H1 (cell line): ENCODE results near the gene OTC. TPM values are rescaled to one million over a fixed set of nuclear protein-coding genes. Genes with fewer than 3 reads are reported as not detected.

Source experiments
- CTCF ChIA-PET: fragments of 300-600 bp; sonication (Branson Sonifier 250); formaldehyde crosslinking; loops from one replicate; lab custom pipeline; 2021; ENCODE audit not compliant: partially characterized antibody; lab: Charles Lee
- POLR2A ChIA-PET: fragments of 300-600 bp; sonication (Branson Sonifier 250); formaldehyde crosslinking; loops from one replicate; lab custom pipeline; 2021; ENCODE audit warnings: inconsistent platforms; ENCODE audit not compliant: partially characterized antibody; lab: Charles Lee
- DNase-seq, 2 experiments: peaks; one replicate each; pipeline versions ENCODE4 v3.0.0 to v3.0.0-alpha.2; 2010 to 2022; ENCODE audit warnings: low spot score in 2 of 2, low read depth in 1 of 2, mixed read lengths in 1 of 2
- FAIRE-seq: peaks from 2 replicates; lab custom pipeline; 2011; peaks lifted over from hg19 to GRCh38; lab: Jason Lieb, UNC
- H2AFZ ChIP-seq: 2 replicates; pipeline ENCODE4 v1.8.1; 2012; ENCODE audit warnings: low read length, inconsistent platforms
- H2AK5ac ChIP-seq: 2 replicates; pipeline ENCODE4 v1.6.1; 2013; ENCODE audit warnings: low read depth, low read length
- H2BK120ac ChIP-seq: replicated peaks from 2 replicates; pipeline ENCODE3; 2013; ENCODE audit warnings: low read depth, low read length, inconsistent platforms
- H2BK12ac ChIP-seq: 2 replicates; pipeline ENCODE4 v1.6.1; 2013; ENCODE audit warnings: low read depth, low read length
- H2BK15ac ChIP-seq: 2 replicates; pipeline ENCODE4 v1.6.1; 2013; ENCODE audit warnings: low read length
- H2BK20ac ChIP-seq: 2 replicates; pipeline ENCODE4 v1.6.1; 2013; ENCODE audit warnings: low read length
- H2BK5ac ChIP-seq: 2 replicates; pipeline ENCODE4 v1.6.1; 2013; ENCODE audit warnings: low read depth, low read length
- H3K14ac ChIP-seq: 2 replicates; pipeline ENCODE4 v1.6.1; 2013; ENCODE audit warnings: inconsistent platforms; ENCODE audit not compliant: insufficient read length
- H3K18ac ChIP-seq: 2 replicates; pipeline ENCODE4 v1.6.1; 2013; ENCODE audit warnings: low read length; ENCODE audit errors: extremely low read depth
- H3K23ac ChIP-seq: 2 replicates; pipeline ENCODE4 v1.6.1; 2013; ENCODE audit warnings: inconsistent platforms; ENCODE audit not compliant: insufficient read length
- H3K23me2 ChIP-seq: 2 replicates; pipeline ENCODE4 v1.6.1; 2013; ENCODE audit warnings: low read depth, low read length
- H3K27ac ChIP-seq: 2 replicates; pipeline ENCODE4 v1.6.1; 2011; ENCODE audit warnings: low read depth, low read length, inconsistent platforms
- H3K27me3 ChIP-seq, 4 experiments: replicated peaks in 1 of 4; 1 replicate in 1 of 4; 2 replicates in 3 of 4; pipeline versions ENCODE4 v1.6.1 to v1.8.1; 2011 to 2013; ENCODE audit warnings: low read length in 3 of 4, mild to moderate bottlenecking in 3 of 4, inconsistent platforms in 2 of 4, mixed read lengths in 2 of 4, moderate library complexity in 1 of 4; ENCODE audit not compliant: control insufficient read depth in 3 of 4, insufficient read depth in 3 of 4; ENCODE audit errors: extremely low read depth in 1 of 4
- H3K36me3 ChIP-seq, 4 experiments: 2 replicates each; pipeline versions ENCODE4 v1.6.1 to v1.8.1; 2011 to 2013; ENCODE audit warnings: mild to moderate bottlenecking in 4 of 4, low read length in 3 of 4, moderate library complexity in 2 of 4, control low read depth in 1 of 4, inconsistent platforms in 1 of 4; ENCODE audit not compliant: insufficient read depth in 4 of 4, control insufficient read depth in 2 of 4
- H3K4ac ChIP-seq: replicated peaks from 2 replicates; pipeline ENCODE3; 2013; ENCODE audit warnings: low read length, low read depth, mixed read lengths, inconsistent platforms; ENCODE audit not compliant: insufficient read length
- H3K4me1 ChIP-seq, 4 experiments: replicated peaks in 1 of 4; 1 replicate in 1 of 4; 2 replicates in 3 of 4; pipeline versions ENCODE4 v1.6.1 to v1.8.1; 2011 to 2013; ENCODE audit warnings: low read length in 3 of 4, inconsistent platforms in 2 of 4, mixed read lengths in 1 of 4; ENCODE audit not compliant: insufficient read depth in 4 of 4, control insufficient read depth in 3 of 4
- H3K4me2 ChIP-seq, 2 experiments: 2 replicates each; pipeline versions ENCODE4 v1.6.1 to v1.8.1; 2011 to 2013; ENCODE audit warnings: low read depth in 2 of 2, low read length in 2 of 2, control low read depth in 1 of 2, inconsistent platforms in 1 of 2, mild to moderate bottlenecking in 1 of 2; ENCODE audit not compliant: insufficient read depth in 1 of 2
- H3K4me3 ChIP-seq, 4 experiments: fragments of 200-600, 300-600 bp in 1 of 4; sonication (generic), shearing (Covaris generic), sonication (Bioruptor Twin) in 1 of 4; 2 replicates each; pipeline versions ENCODE4 v1.5.1 to v1.8.1; 2011 to 2016; ENCODE audit warnings: low read length in 4 of 4, low read depth in 3 of 4, control low read depth in 2 of 4, inconsistent platforms in 2 of 4, mild to moderate bottlenecking in 2 of 4, mixed read lengths in 1 of 4, moderate library complexity in 1 of 4; ENCODE audit not compliant: insufficient read depth in 2 of 4; ENCODE audit errors: extremely low read depth in 1 of 4
- H3K56ac ChIP-seq: replicated peaks from 2 replicates; pipeline ENCODE3; 2013; ENCODE audit warnings: low read depth, mild to moderate bottlenecking, mixed read lengths, low read length, inconsistent platforms; ENCODE audit not compliant: insufficient read length
- H3K79me1 ChIP-seq: 2 replicates; pipeline ENCODE4 v1.6.1; 2013; ENCODE audit warnings: low read depth, low read length, control low read depth
- H3K79me2 ChIP-seq, 2 experiments: 2 replicates each; pipeline versions ENCODE4 v1.6.1 to v1.8.1; 2012 to 2013; ENCODE audit warnings: low read length in 2 of 2, mild to moderate bottlenecking in 2 of 2, inconsistent platforms in 1 of 2; ENCODE audit not compliant: insufficient read depth in 2 of 2, control insufficient read depth in 1 of 2
- H3K9ac ChIP-seq, 4 experiments: replicated peaks in 1 of 4; 1 replicate in 1 of 4; 2 replicates in 3 of 4; pipeline versions ENCODE4 v1.6.1 to v1.8.1; 2011 to 2013; ENCODE audit warnings: low read depth in 3 of 4, low read length in 3 of 4, control low read depth in 2 of 4, mild to moderate bottlenecking in 2 of 4, moderate library complexity in 2 of 4, inconsistent platforms in 1 of 4; ENCODE audit errors: extremely low read depth in 1 of 4
- H3K9me3 ChIP-seq, 2 experiments: 2 replicates each; pipeline versions ENCODE4 v1.6.1 to v1.8.1; 2012 to 2013; ENCODE audit warnings: mild to moderate bottlenecking in 2 of 2, moderate library complexity in 2 of 2, control low read depth in 1 of 2, inconsistent platforms in 1 of 2, low read depth in 1 of 2, low read length in 1 of 2, mixed read lengths in 1 of 2; ENCODE audit not compliant: insufficient read depth in 2 of 2
- H4K20me1 ChIP-seq, 2 experiments: replicated peaks in 1 of 2; 2 replicates each; pipeline versions ENCODE3 to v1.8.1; 2011 to 2013; ENCODE audit warnings: inconsistent platforms in 2 of 2, low read length in 2 of 2, mild to moderate bottlenecking in 1 of 2; ENCODE audit not compliant: insufficient read depth in 2 of 2, control insufficient read depth in 1 of 2
- H4K5ac ChIP-seq: 2 replicates; pipeline ENCODE4 v1.6.1; 2013; ENCODE audit warnings: low read length, low read depth, mixed read lengths, inconsistent platforms; ENCODE audit not compliant: insufficient read length
- H4K8ac ChIP-seq: 2 replicates; pipeline ENCODE4 v1.8.0; 2013; ENCODE audit warnings: mild to moderate bottlenecking, moderate library complexity, low read length, inconsistent platforms; ENCODE audit not compliant: insufficient read depth; ENCODE audit errors: extremely low read depth
- H4K91ac ChIP-seq: replicated peaks from 2 replicates; pipeline ENCODE3; 2013; ENCODE audit warnings: low read length, mixed read lengths, inconsistent platforms; ENCODE audit not compliant: insufficient read length
- BRCA1 ChIP-seq: IDR thresholded peaks from 2 replicates; pipeline ENCODE4 v1.6.1; 2012; ENCODE audit warnings: low read depth, low read length, improper control_type of control experiment
- CBX5 ChIP-seq: fragments of 300-800, 300-1000 bp; sonication (generic); IDR thresholded peaks from 2 replicates; pipeline ENCODE4 v1.7.1; 2016; ENCODE audit warnings: antibody characterized with exemption, low read length, low read depth
- CBX8 ChIP-seq: fragments of 300-800, 300-1000 bp; sonication (generic); IDR thresholded peaks from 2 replicates; pipeline ENCODE4 v1.7.1; 2016; ENCODE audit warnings: low read depth, low read length, borderline replicate concordance
- CHD1 ChIP-seq: IDR thresholded peaks from 2 replicates; pipeline ENCODE4 v1.6.1; 2012; ENCODE audit warnings: low read depth, low read length, improper control_type of control experiment
- E2F6 ChIP-seq: IDR thresholded peaks from 2 replicates; pipeline ENCODE4 v1.6.1; 2012; ENCODE audit warnings: inconsistent platforms
- SIX5 ChIP-seq: IDR thresholded peaks from 2 replicates; pipeline ENCODE4 v1.6.1; 2011; ENCODE audit warnings: mild to moderate bottlenecking, low read depth, low read length
- TBP ChIP-seq: IDR thresholded peaks from 2 replicates; pipeline ENCODE4 v1.6.1; 2011; ENCODE audit warnings: low read depth, low read length, improper control_type of control experiment
- WGBS, 2 experiments: shearing (Covaris generic) in 1 of 2; methylation state at CpG; one replicate each; pipeline versions ENCODE4 v1.1.6 to v1.1.7; 2013 to 2015; ENCODE audit warnings: low lambda C conversion rate in 2 of 2, mixed read lengths in 2 of 2, inconsistent platforms in 1 of 2, low coverage in 1 of 2, missing lambda C conversion rate in 1 of 2; ENCODE audit not compliant: insufficient replicate concordance in 2 of 2, insufficient coverage in 1 of 2, insufficient read length in 1 of 2; ENCODE audit errors: extremely low coverage in 1 of 2, missing lambda C conversion rate in 1 of 2; 5-methylcytosine and 5-hydroxymethylcytosine counted together
- polyA plus RNA-seq, 7 experiments: library from polyadenylated mRNA; depleted of rRNA in 3 of 7; stranded (reverse) in 5 of 7; unstranded in 2 of 7; fragments of >200 nt in 5 of 7; fragments of 200-250 nt in 2 of 7; gene quantifications; 1 replicate in 5 of 7; 2 replicates in 1 of 7; 4 replicates in 1 of 7; pipeline versions ENCODE4 v1.2.1 to v1.2.3, GENCODE V29; 2011 to 2013; ENCODE audit warnings: missing spikeins in 2 of 7, mixed read lengths in 2 of 7
- total RNA-seq: library from RNA; stranded (reverse); fragmentation: NEBNext Ultra II Directional; extraction: Animal tissue kit (Norgen Biotek cat#: 25700); gene quantifications from 2 replicates; pipeline ENCODE4 v1.2.1, GENCODE V29; 2021

The OTC gene
- total and polyA plus RNA-seq, 2 of the 8 experiments (the other 6 are each of a cell fraction or from before 2014, with no cell fraction given) = not detected

DNA sequence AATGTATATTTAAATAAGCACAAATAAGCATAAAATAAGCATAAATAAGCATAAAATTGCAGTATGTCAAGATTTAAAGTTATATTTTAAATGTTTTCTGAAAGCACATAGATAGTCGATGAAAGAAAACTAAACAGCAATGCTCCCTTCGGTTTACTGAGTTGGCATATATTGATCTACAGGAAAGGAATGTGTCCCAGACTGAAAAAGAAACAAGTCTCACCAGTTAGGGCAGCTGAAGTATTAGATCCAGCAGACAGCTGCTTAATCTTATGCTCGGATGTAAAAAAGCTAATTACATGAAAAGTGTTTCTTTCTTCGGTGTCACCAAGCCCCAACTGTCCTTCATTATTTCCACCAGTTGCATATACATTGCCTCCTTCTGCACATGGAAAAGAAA is 33.8 kb upstream of the OTC start:
- H3K18ac ChIP-seq = no peak overlapping the region
- no peak overlapping the region for H3K9ac ChIP-seq
- no peaks in the 10 kb centered on the region for H3K27me3 ChIP-seq
- H3K4me3 ChIP-seq = no peak overlapping the region
- H2BK5ac ChIP-seq = no peak overlapping the region
- no peaks in the 10 kb centered on the region for H4K20me1 ChIP-seq
- H3K23ac ChIP-seq = no peak overlapping the region
- no peak overlapping the region for H4K5ac ChIP-seq
- no peak overlapping the region for H2AFZ ChIP-seq
- peaks cover 0 to 3% (median 0%) of the 10 kb centered on the region in 4 experiments; a peak in 2 of 8 replicates for H3K36me3 ChIP-seq
- H2BK120ac ChIP-seq = no peak overlapping the region
- no peaks in the 10 kb centered on the region for H3K79me1 ChIP-seq
- no peaks in the 10 kb centered on the region for H3K23me2 ChIP-seq
- H3K4ac ChIP-seq = no peak overlapping the region
- POLR2A ChIA-PET = no interaction called here
- H3K27ac ChIP-seq = no peak overlapping the region
- H4K8ac ChIP-seq = no peak overlapping the region
- no peak overlapping the region for H2AK5ac ChIP-seq
- H3K9me3 ChIP-seq = no peaks in the 10 kb centered on the region
- CTCF ChIA-PET = no interaction called here
- no peak for FAIRE-seq
- H2BK20ac ChIP-seq = no peak overlapping the region
- no peak for DNase-seq
- H4K91ac ChIP-seq = no peak overlapping the region
- no peak overlapping the region for H3K4me2 ChIP-seq
- H3K56ac ChIP-seq = no peak overlapping the region
- H3K79me2 ChIP-seq = no peaks in the 10 kb centered on the region; a peak in 1 of 4 replicates
- H3K4me1 ChIP-seq = no peaks in the 10 kb centered on the region; a peak in 1 of 7 replicates
- WGBS, 2 experiments = 86% methylated on average over 4 of the region's 4 CpGs; no CpG with 5 or more reads in 1 of the 2 experiments
- H2BK12ac ChIP-seq = no peak overlapping the region
- no peak overlapping the region for H2BK15ac ChIP-seq
- H3K14ac ChIP-seq = no peak overlapping the region
- TF ChIP-seq CBX5 (no peak), TBP (no peak), SIX5 (no peak), CBX8 (no peak), BRCA1 (no peak), E2F6 (no peak), CHD1 (no peak)
